ENCODE results near the gene TMEM190. TPM values are rescaled to one million over a fixed set of nuclear protein-coding genes. Genes with fewer than 3 reads are reported as not detected.

The TMEM190 gene
- total RNA-seq, 1 experiment from 2014 or later: not detected

GRCh38 chr19:55336101-55336500 is 40.5 kb upstream of the TMEM190 start:
- Histone ChIP-seq H3K27me3 (replicated peaks; ENCODE audit: insufficient read depth, low read depth, low read length, poor library complexity) (no peaks in the 10 kb centered on the region), H3K36me3 (ENCODE audit: insufficient read depth, low read length, poor library complexity, severe bottlenecking) (no peaks in the 10 kb centered on the region), H3K4me3 (ENCODE audit: low read depth, low read length, poor library complexity, severe bottlenecking) (no peak overlapping the region), H3K4me1 (ENCODE audit: insufficient read depth, low read length, poor library complexity, severe bottlenecking) (peaks cover 8% of the 10 kb centered on the region), H3K9me3 (ENCODE audit: low read depth, low read length, poor library complexity, severe bottlenecking) (no peaks in the 10 kb centered on the region), H3K27ac (ENCODE audit: low read depth, low read length, poor library complexity, severe bottlenecking) (no peak overlapping the region)
- TF ChIP-seq CTCF (conservative IDR thresholded peaks at IDR 0.05; ENCODE audit: low read depth, low read length) (no peak), EZH2 (IDR thresholded peaks at IDR 0.05; ENCODE audit: borderline replicate concordance, low read depth, low read length, poor library complexity, severe bottlenecking) (no peak)
- no TSS peak for BruUV-seq (replicated peaks)
- intact Hi-C loops (cut with micrococcal nuclease; ENCODE audit: unreplicated experiment): no loop called here
- DNase-seq (ENCODE audit: low spot score): no peak
- ChIA-PET CTCF (no interaction called here), POLR2A (ENCODE audit: low non-redundant PET) (no interaction called here)

- Histone ChIP-seq H3K9me3 (ENCODE audit: low read depth, low read length, poor library complexity, severe bottlenecking) (no peaks in the 10 kb centered on the region), H3K27ac (ENCODE audit: low read depth, low read length, poor library complexity, severe bottlenecking) (peak within 1 kb of the TSS; percentile 90), H3K4me1 (ENCODE audit: insufficient read depth, low read length, poor library complexity, severe bottlenecking) (peaks cover 8% of the 10 kb centered on the region), H3K36me3 (ENCODE audit: insufficient read depth, low read length, poor library complexity, severe bottlenecking) (peaks cover 15% of the 10 kb centered on the region), H3K4me3 (ENCODE audit: low read depth, low read length, poor library complexity, severe bottlenecking) (peak within 1 kb of the TSS; percentile 74), H3K27me3 (replicated peaks; ENCODE audit: insufficient read depth, low read depth, low read length, poor library complexity) (no peaks in the 10 kb centered on the region)
- CTCF ChIA-PET: interaction anchor here (0.5 to 0.9 kb wide), 2 partner anchors 38 to 128 kb away, joined by 3 read pairs; no protein-coding TSS in a partner anchor
- DNase-seq (ENCODE audit: low spot score): peak; percentile 100
- BruUV-seq (replicated peaks): no TSS peak
- POLR2A ChIA-PET (ENCODE audit: low non-redundant PET): interaction anchor here (0.6 to 0.9 kb wide), 6 partner anchors 14 to 843 kb away, joined by 3 to 4 read pairs (median 4); no protein-coding TSS in a partner anchor
- intact Hi-C loops (cut with micrococcal nuclease; ENCODE audit: unreplicated experiment): no loop called here
- TF ChIP-seq EZH2 (IDR thresholded peaks at IDR 0.05; ENCODE audit: borderline replicate concordance, low read depth, low read length, poor library complexity, severe bottlenecking) (no peak), CTCF (conservative IDR thresholded peaks at IDR 0.05; ENCODE audit: low read depth, low read length) (no peak)
Measured at GRCh38 chr19:55339105-55339888, 37.3 kb upstream of the TMEM190 start, which contains the start of gene KMT5C. Gene KMT5C, plus strand, starts transcription at chr19:55339876. Its CDS starts 2,061 bp downstream, at chr19:55341937.

- DNase-seq (ENCODE audit: low spot score): no peak
- Histone ChIP-seq H3K27me3 (replicated peaks; ENCODE audit: insufficient read depth, low read depth, low read length, poor library complexity) (no peaks in the 10 kb centered on the region), H3K27ac (ENCODE audit: low read depth, low read length, poor library complexity, severe bottlenecking) (peak overlapping the region; percentile 89), H3K9me3 (ENCODE audit: low read depth, low read length, poor library complexity, severe bottlenecking) (no peaks in the 10 kb centered on the region), H3K4me3 (ENCODE audit: low read depth, low read length, poor library complexity, severe bottlenecking) (peak overlapping the region; percentile 74), H3K4me1 (ENCODE audit: insufficient read depth, low read length, poor library complexity, severe bottlenecking) (peaks cover 8% of the 10 kb centered on the region), H3K36me3 (ENCODE audit: insufficient read depth, low read length, poor library complexity, severe bottlenecking) (peaks cover 15% of the 10 kb centered on the region)
- intact Hi-C loops (cut with micrococcal nuclease; ENCODE audit: unreplicated experiment): no loop called here
- ChIA-PET POLR2A (ENCODE audit: low non-redundant PET) (interaction anchor here (0.6 to 0.9 kb wide), 3 partner anchors 39 to 844 kb away, joined by 3 to 4 read pairs (median 4); no protein-coding TSS in a partner anchor), CTCF (interaction anchor here (0.9 kb wide), 1 partner anchor 39 kb away, joined by 3 read pairs; no protein-coding TSS in a partner anchor)
- BruUV-seq (replicated peaks): no TSS peak
- no peak for TF ChIP-seq EZH2 (IDR thresholded peaks at IDR 0.05; ENCODE audit: borderline replicate concordance, low read depth, low read length, poor library complexity, severe bottlenecking)
- no peak for TF ChIP-seq CTCF (conservative IDR thresholded peaks at IDR 0.05; ENCODE audit: low read depth, low read length)
Measured at GRCh38 chr19:55339889-55340783, 36.5 kb upstream of the TMEM190 start.

Measured in A673 (cell line).